A549 (cell line): ENCODE results near the gene TCF23. TPM values are rescaled to one million over a fixed set of nuclear protein-coding genes. Genes with fewer than 3 reads are reported as not detected.

Experiments
- ATAC-seq, 2 experiments: fragments of 200-7000 bp in 1 of 2; fragments of >200 bp in 1 of 2; cut with Nextera tagmentation in 1 of 2; cut with Tn5 transposase in 1 of 2; 3 replicates each; pipeline versions ENCODE4 v1.8.0 to v1.9.1; 2018 to 2020; ENCODE audit warnings: mild to moderate bottlenecking in 1 of 2, moderate library complexity in 1 of 2
- CTCF ChIA-PET: fragments of 300-600 bp; sonication (Branson Sonifier 250); formaldehyde crosslinking; extraction: SDS; loops from one replicate; lab custom pipeline; 2021; ENCODE audit warnings: antibody characterized with exemption, inconsistent platforms; lab: Yijun Ruan, JAX
- POLR2A ChIA-PET: fragments of 350-600 bp; formaldehyde crosslinking; extraction: SDS; loops from one replicate; lab custom pipeline; 2021; ENCODE audit warnings: antibody characterized with exemption, inconsistent platforms; lab: Yijun Ruan, JAX
- DNase-seq, 2 experiments: peaks; one replicate each; pipeline versions ENCODE4 v3.0.0 to v3.0.0-alpha.2; 2011 to 2016; ENCODE audit warnings: low read depth in 1 of 2, low spot score in 1 of 2
- FAIRE-seq: peaks from 2 replicates; lab custom pipeline; 2011; peaks lifted over from hg19 to GRCh38; lab: Jason Lieb, UNC
- H3K27ac ChIP-seq, 2 experiments: fragments of >200 bp; sonication (Bioruptor Twin); formaldehyde crosslinking; 3 replicates each; pipeline ENCODE4 v1.5.1; 2016 to 2017
- H3K4me1 ChIP-seq: fragments of >200 bp; sonication (Bioruptor Twin); formaldehyde crosslinking; 3 replicates; pipeline ENCODE4 v1.6.1; 2016
- H3K4me2 ChIP-seq: fragments of >200 bp; sonication (Bioruptor Twin); formaldehyde crosslinking; 3 replicates; pipeline ENCODE4 v1.6.1; 2016
- H3K4me3 ChIP-seq: fragments of >200 bp; sonication (Bioruptor Twin); formaldehyde crosslinking; 3 replicates; pipeline ENCODE4 v1.5.1; 2016
- H3K9me3 ChIP-seq: fragments of >200 bp; sonication (Bioruptor Twin); formaldehyde crosslinking; 3 replicates; pipeline ENCODE4 v1.6.1; 2016
- ATOH8 ChIP-seq: fragments of 250-450 bp; sonication (Bioruptor Pico); IDR thresholded peaks from 2 replicates; pipeline ENCODE4 v1.5.0; 2020; ENCODE audit warnings: low read depth, mild to moderate bottlenecking, moderate library complexity
- BHLHE40 ChIP-seq: IDR thresholded peaks from 2 replicates; pipeline ENCODE4 v1.6.1; 2012; ENCODE audit warnings: low read depth, low read length, inconsistent platforms
- CEBPB ChIP-seq, 2 experiments: fragments of >200 bp in 1 of 2; sonication (Bioruptor Twin) in 1 of 2; formaldehyde crosslinking in 1 of 2; IDR thresholded peaks; 2 replicates each; pipeline ENCODE4 v1.6.1; 2012 to 2016
- CHD4 ChIP-seq: fragments of 200-600 bp; sonication (generic); IDR thresholded peaks from 2 replicates; pipeline ENCODE4 v1.6.1; 2016; ENCODE audit warnings: antibody characterized with exemption, mild to moderate bottlenecking, borderline replicate concordance
- CTCF ChIP-seq: fragments of >200 bp; sonication (Bioruptor Twin); formaldehyde crosslinking; IDR thresholded peaks from 3 replicates; pipeline ENCODE4 v1.5.1; 2016
- EHF ChIP-seq: fragments of 250-450 bp; sonication (Bioruptor Pico); IDR thresholded peaks from 2 replicates; pipeline ENCODE4 v1.5.0; 2020; ENCODE audit warnings: mild to moderate bottlenecking
- EP300 ChIP-seq, 2 experiments: fragments of >200 bp; sonication (Bioruptor Twin); formaldehyde crosslinking; IDR thresholded peaks; 2 replicates in 1 of 2; 3 replicates in 1 of 2; pipeline ENCODE4 v1.6.1; 2016 to 2017
- FOSB ChIP-seq: fragments of 250-450 bp; sonication (Bioruptor Pico); IDR thresholded peaks from 2 replicates; pipeline ENCODE4 v1.5.0; 2020; ENCODE audit warnings: mild to moderate bottlenecking, moderate library complexity
- HOXB13 ChIP-seq: fragments of 250-450 bp; sonication (Bioruptor Pico); IDR thresholded peaks from 2 replicates; pipeline ENCODE4 v1.5.0; 2020; ENCODE audit warnings: low read depth, mild to moderate bottlenecking, moderate library complexity
- KDM1A ChIP-seq: fragments of 200-600 bp; sonication (generic); IDR thresholded peaks from 2 replicates; pipeline ENCODE4 v1.6.1; 2016; ENCODE audit warnings: low read depth, mild to moderate bottlenecking
- MAZ ChIP-seq: fragments of 150-350 bp; IDR thresholded peaks from 2 replicates; pipeline ENCODE4 v1.6.1; 2014; ENCODE audit warnings: antibody characterized with exemption, low read depth, low read length, borderline replicate concordance
- NFE2L2 ChIP-seq: fragments of 150-350 bp; conservative IDR thresholded peaks from 2 replicates; pipeline ENCODE4 v1.6.1; 2014; ENCODE audit warnings: low read length
- NR3C1 ChIP-seq: fragments of >200 bp; sonication (Bioruptor Twin); formaldehyde crosslinking; IDR thresholded peaks from 3 replicates; pipeline ENCODE4 v1.6.1; 2017
- PHF8 ChIP-seq: fragments of 200-600 bp; sonication (generic); IDR thresholded peaks from 2 replicates; pipeline ENCODE4 v1.6.1; 2016; ENCODE audit warnings: low read depth, mild to moderate bottlenecking, antibody characterized with exemption, moderate library complexity, borderline replicate concordance
- RAD21 ChIP-seq, 2 experiments: fragments of >200 bp in 1 of 2; sonication (Bioruptor Twin) in 1 of 2; formaldehyde crosslinking in 1 of 2; IDR thresholded peaks in 1 of 2; conservative IDR thresholded peaks in 1 of 2; 2 replicates in 1 of 2; 3 replicates in 1 of 2; pipeline ENCODE4 v1.6.1; 2012 to 2018; ENCODE audit warnings: inconsistent platforms in 1 of 2
- RCOR1 ChIP-seq: fragments of 150-350 bp; IDR thresholded peaks from 2 replicates; pipeline ENCODE4 v1.6.1; 2014; ENCODE audit warnings: antibody characterized with exemption, low read length, low read depth
- RFX5 ChIP-seq: fragments of 450-650 bp; IDR thresholded peaks from 2 replicates; pipeline ENCODE4 v1.7.1; 2014; ENCODE audit warnings: antibody characterized with exemption, mild to moderate bottlenecking, moderate library complexity
- RNF2 ChIP-seq: fragments of 200-600 bp; sonication (generic); IDR thresholded peaks from 2 replicates; pipeline ENCODE4 v1.6.1; 2016; ENCODE audit warnings: low read depth, mild to moderate bottlenecking, antibody characterized with exemption, moderate library complexity, borderline replicate concordance
- SREBF2 ChIP-seq: fragments of 450-650 bp; IDR thresholded peaks from 2 replicates; pipeline ENCODE4 v1.6.1; 2014; ENCODE audit warnings: mild to moderate bottlenecking, moderate library complexity
- TP53 ChIP-seq: fragments of 250-450 bp; sonication (Bioruptor Pico); IDR thresholded peaks from 2 replicates; pipeline ENCODE4 v1.5.0; 2021; ENCODE audit warnings: mild to moderate bottlenecking, moderate library complexity
- ZC3H11A ChIP-seq: fragments of 450-650 bp; IDR thresholded peaks from 2 replicates; pipeline ENCODE4 v1.6.1; 2014; ENCODE audit warnings: antibody characterized with exemption, mild to moderate bottlenecking
- WGBS: methylation state at CpG from one replicate; pipeline ENCODE4 v1.1.6; 2017; ENCODE audit errors: missing lambda C conversion rate; 5-methylcytosine and 5-hydroxymethylcytosine counted together
- polyA plus RNA-seq, 4 experiments: library from polyadenylated mRNA; depleted of rRNA in 3 of 4; stranded (reverse); fragments of >200 nt; fragmentation: RNase III in 1 of 4; extraction: RNeasy Plus Mini Kit Qiagen cat#74134 plus additional on column Dnase treatment in 1 of 4; gene quantifications; 2 replicates in 3 of 4; 3 replicates in 1 of 4; pipeline ENCODE4 v1.2.3, GENCODE V29; 2011 to 2017

The TCF23 gene
- polyA plus RNA-seq, 2 of the 4 experiments (the other 2 are of a cell fraction) = not detected

GRCh38 chr2:27186613-27187345 is 38.0 kb downstream of the TCF23 start:
- Histone ChIP-seq H3K4me3 (no peak overlapping the region), H3K4me2 (no peak overlapping the region), H3K27ac (no peak overlapping the region), H3K9me3 (no peaks in the 10 kb centered on the region), H3K4me1 (no peaks in the 10 kb centered on the region)
- FAIRE-seq (no peak), ATAC-seq (no peak), DNase-seq (no peak)
- CTCF ChIA-PET = interaction anchor here (0.5 to 5.1 kb wide), 10 partner anchors 11 to 441 kb away, joined by 3 to 34 read pairs (median 4); no protein-coding TSS in a partner anchor
- 52% methylated on average over 6 of the region's 6 CpGs for WGBS
- POLR2A ChIA-PET = interaction anchor here (1.0 kb wide), 1 partner anchor 25 kb away, joined by 4 read pairs; the partner anchor contains the start of genes ATRAID and SLC5A6
- TF ChIP-seq RCOR1 (no peak), PHF8 (no peak), KDM1A (no peak), RAD21 (conservative IDR thresholded peaks at IDR 0.05 in 1 of 2, IDR thresholded peaks at IDR 0.05 in 1 of 2) (no peak), HOXB13 (no peak), CHD4 (no peak), BHLHE40 (no peak), ZC3H11A (no peak), EP300 (IDR thresholded peaks at IDR 0.05) (no peak), EHF (CRISPR knock-in tag) (no peak), NFE2L2 (no peak), NR3C1 (no peak), FOSB (CRISPR knock-in tag) (no peak)

- WGBS = 80% methylated on average over 8 of the region's 8 CpGs
- DNase-seq = no peak
- H3K9me3 ChIP-seq = no peaks in the 10 kb centered on the region
- no peak overlapping the region for H3K4me2 ChIP-seq
- ATAC-seq = no peak
- no peak overlapping the region for H3K4me3 ChIP-seq
- POLR2A ChIA-PET = no interaction called here
- CTCF ChIA-PET = interaction anchor here (0.9 to 3.0 kb wide), 5 partner anchors 8 to 92 kb away, joined by 3 to 16 read pairs (median 4); no protein-coding TSS in a partner anchor
- H3K27ac ChIP-seq = no peak overlapping the region
- no peak for FAIRE-seq
- H3K4me1 ChIP-seq = 0 out of 3 replicates have a peak, but pooled peaks cover 3% of the 10 kb centered on the region
- TF ChIP-seq MAZ (no peak), RFX5 (no peak), SREBF2 (no peak), RNF2 (no peak), RAD21 (conservative IDR thresholded peaks at IDR 0.05 in 1 of 2, IDR thresholded peaks at IDR 0.05 in 1 of 2) (no peak), TP53 (CRISPR knock-in tag) (no peak), ATOH8 (CRISPR knock-in tag) (no peak), CTCF (no peak), EHF (CRISPR knock-in tag) (no peak), CEBPB (IDR thresholded peaks at IDR 0.05) (no peak)
Observed at GRCh38 chr2:27189989-27190388, 41.2 kb downstream of the TCF23 start.
